GM12892 (cell line): ENCODE measurements around the gene DYNLT1.
"Not testable (repeated sequence)": the region's sequence is repeated elsewhere in the genome, so short reads cannot be mapped to it uniquely, and the experiment has no call there.

Source experiments
- DNase-seq: peaks from one replicate; pipeline ENCODE4 v3.0.0; 2011; ENCODE audit not compliant: insufficient read length
- FAIRE-seq: peaks from 2 replicates; lab custom pipeline; 2011; peaks lifted over from hg19 to GRCh38; lab: Jason Lieb, UNC
- POLR2A ChIP-seq: IDR thresholded peaks from 2 replicates; pipeline ENCODE4 v1.6.1; 2011; ENCODE audit warnings: low read depth, low read length, control low read depth
- POLR2AphosphoS5 ChIP-seq: IDR thresholded peaks from 2 replicates; pipeline ENCODE4 v1.6.1; 2011; ENCODE audit warnings: low read depth, low read length, control low read depth
- TAF1 ChIP-seq: IDR thresholded peaks from 2 replicates; pipeline ENCODE4 v1.6.1; 2011; ENCODE audit warnings: low read depth, mild to moderate bottlenecking, control low read depth, low read length, borderline replicate concordance

DYNLT1 gene

GRCh38 chr6:158661156-158661685 is 16.7 kb upstream of the DYNLT1 start:
- DNase-seq = no peak
- TF ChIP-seq TAF1 (no peak), POLR2AphosphoS5 (no peak), POLR2A (no peak)
- no peak for FAIRE-seq

DNA sequence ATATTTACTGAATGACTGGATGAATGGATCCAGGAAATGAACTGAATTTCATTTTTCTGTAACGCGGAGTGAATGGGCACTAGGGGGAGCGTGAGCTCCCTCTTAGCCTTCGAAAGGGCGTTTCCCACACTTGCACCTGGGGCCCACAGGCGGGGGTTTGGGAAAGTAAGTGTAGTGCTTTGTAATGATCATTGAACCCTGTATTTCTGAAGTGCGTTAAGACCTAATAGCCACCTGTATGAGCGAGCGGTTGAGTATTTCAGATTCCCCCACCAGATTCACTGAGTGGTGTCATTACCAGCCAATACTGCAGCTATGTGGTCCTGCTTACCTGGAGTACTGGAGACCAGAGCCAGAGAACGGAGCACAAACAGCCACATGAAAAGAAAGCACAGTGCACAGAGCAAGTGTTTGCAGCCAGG is 15.8 kb upstream of the DYNLT1 start:
- DNase-seq (no peak), FAIRE-seq (peak; percentile 73)
- TF ChIP-seq POLR2A = no peak
- no peak for TF ChIP-seq POLR2AphosphoS5
- no peak for TF ChIP-seq TAF1

DNA sequence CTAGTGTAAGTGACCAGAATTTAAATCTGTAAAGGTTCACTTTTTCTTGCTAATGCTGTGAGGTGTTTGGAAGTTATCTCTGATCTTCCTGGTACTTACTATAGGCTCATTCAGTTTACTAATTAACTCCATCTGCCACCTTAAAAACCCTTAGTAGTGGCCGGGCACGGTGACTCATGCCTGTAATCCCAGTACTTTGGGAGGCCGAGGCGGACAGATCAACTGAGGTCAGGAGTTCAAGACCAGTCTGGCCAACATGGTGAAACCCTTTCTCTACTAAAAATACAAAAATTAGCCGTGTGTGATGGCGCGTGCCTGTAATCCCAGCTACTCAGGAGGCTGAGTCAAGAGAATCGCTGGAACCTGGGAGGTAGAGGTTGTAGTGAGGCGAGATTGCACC is 12.4 kb upstream of the DYNLT1 start:
- FAIRE-seq = not testable (repeated sequence)

DNA sequence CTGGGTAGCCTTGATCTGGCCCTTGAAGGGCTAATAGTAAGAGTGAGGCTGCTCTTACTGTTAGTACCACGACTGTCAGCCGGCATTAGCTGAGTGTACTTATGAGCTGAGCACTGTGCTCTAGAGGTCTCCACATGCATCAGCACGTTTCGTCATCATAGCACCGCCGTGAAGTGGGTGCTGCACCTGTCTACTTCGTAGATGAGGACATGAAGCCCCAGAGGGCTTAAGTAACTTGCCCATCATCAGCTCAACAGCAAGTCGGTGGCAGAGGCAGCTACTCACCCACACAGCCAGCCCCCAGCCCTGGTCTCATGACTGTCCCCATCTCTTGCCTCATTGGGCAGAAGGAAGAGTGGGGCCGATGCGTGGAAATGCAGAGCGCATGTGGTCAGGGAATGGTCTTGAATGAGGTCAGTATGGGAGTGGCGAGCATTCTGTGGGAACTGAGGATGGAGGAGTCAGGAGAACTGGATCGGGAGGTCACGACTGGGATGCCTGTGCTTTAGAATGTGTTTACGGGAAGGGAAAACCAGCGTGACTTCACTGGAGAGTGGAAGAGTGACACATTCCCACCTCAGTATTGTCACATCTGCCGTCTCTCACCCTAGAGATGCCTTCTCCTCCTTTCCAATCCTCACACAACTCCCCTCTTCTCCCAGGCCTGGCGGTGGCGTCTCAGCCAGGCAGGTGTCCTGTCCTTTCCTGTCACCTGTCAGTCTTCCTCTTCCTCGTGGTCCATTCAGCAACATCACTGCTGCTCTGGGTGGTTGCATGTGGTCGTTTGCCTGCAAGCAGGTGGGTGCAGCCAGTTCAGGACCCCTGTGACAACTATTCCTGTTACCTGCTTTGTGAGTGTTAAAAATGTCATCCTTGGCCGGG is 11.3 kb upstream of the DYNLT1 start:
- peak; percentile 14 for FAIRE-seq
- TF ChIP-seq POLR2AphosphoS5 (no peak), TAF1 (no peak), POLR2A (no peak)
- DNase-seq = no peak

More for the DNA sequence above, 12.4 kb upstream of the DYNLT1 start:
- DNase-seq = not testable (repeated sequence)

GRCh38 chr6:158654960-158655489 is 10.5 kb upstream of the DYNLT1 start:
- no peak for DNase-seq
- no peak for FAIRE-seq
- no peak for TF ChIP-seq POLR2AphosphoS5
- TF ChIP-seq POLR2A = no peak
- no peak for TF ChIP-seq TAF1

- TF ChIP-seq TAF1 = no peak
- TF ChIP-seq POLR2A = no peak; the same call in 1 of the 2 replicates
- no peak for TF ChIP-seq POLR2AphosphoS5
- FAIRE-seq (no peak), DNase-seq (no peak)
These were observed 10.0 kb upstream of the DYNLT1 start for GRCh38 chr6:158654498-158654897.

- TF ChIP-seq POLR2AphosphoS5 (no peak; the same call in 1 of the 2 replicates), POLR2A (no peak), TAF1 (no peak)
- peak; percentile 92 for FAIRE-seq
- DNase-seq = no peak
These were observed 9.2 kb upstream of the DYNLT1 start for GRCh38 chr6:158653577-158654354.

GRCh38 chr6:158651981-158652737 is 7.6 kb upstream of the DYNLT1 start:
- not testable (repeated sequence) for FAIRE-seq, DNase-seq

DNA sequence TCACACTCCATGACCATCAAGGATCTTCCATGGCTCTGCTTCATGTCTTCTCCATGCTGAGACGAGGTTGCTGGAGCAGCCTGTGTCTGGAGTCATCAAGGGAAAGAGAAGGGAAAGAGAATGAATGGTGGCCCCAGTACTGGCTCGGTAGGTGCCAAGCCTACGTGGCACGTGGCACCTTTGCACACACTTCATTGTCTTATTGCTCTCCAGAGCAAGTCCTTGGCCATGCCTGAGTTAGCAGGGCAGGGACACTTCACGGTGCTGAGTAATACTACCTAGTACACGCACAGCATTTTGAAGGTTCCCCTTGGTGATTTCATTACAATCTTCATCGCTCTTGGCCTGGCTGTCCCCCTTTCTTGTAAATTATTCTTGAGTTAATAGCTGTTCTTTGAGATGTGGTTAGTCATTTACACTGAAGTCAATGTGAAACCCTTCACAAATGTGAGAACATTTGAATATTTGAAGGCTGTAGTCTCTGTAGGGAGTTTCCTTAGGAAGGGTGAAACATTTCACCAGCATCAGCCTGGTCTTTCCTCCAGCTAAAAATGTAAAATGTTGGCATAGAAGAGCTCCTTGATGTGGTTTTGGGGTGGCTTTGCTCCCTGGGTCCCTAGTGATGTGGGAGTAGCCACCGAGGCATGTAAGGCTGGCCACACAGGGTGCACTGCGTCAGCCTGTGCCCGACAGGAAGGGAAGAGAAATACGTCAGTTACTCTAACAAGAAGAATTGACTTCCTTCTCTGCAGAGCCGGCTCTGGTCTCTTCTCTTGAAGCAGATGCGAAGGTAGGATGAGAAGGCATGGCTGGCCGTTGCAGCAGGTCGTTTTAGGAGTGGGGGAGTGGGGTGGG is 5.0 kb upstream of the DYNLT1 start, which contains the start of gene SYTL3:
TSS of gene SYTL3 (plus strand) at position 766 of the 855 bp plus-strand sequence. CDS start 13,215 bp downstream, outside the sequence.
- FAIRE-seq (peak; percentile 90), DNase-seq (no peak)
- TF ChIP-seq POLR2A (peak; percentile 60; the same call in 1 of the 2 replicates), TAF1 (0 out of 2 replicates have a peak, but pooled peaks have one; percentile 30), POLR2AphosphoS5 (peak; percentile 57; the same call in 1 of the 2 replicates)

GRCh38 chr6:158648682-158649131 is 4.2 kb upstream of the DYNLT1 start:
- TF ChIP-seq POLR2A = no peak
- no peak for TF ChIP-seq TAF1
- TF ChIP-seq POLR2AphosphoS5 = 0 out of 2 replicates have a peak, but pooled peaks have one; percentile 1
- FAIRE-seq = peak; percentile 78
- DNase-seq = no peak
